ENCODE results near the gene FAM227B.
"Not testable (repeated sequence)": the region's sequence is repeated elsewhere in the genome, so short reads cannot be mapped to it uniquely, and the experiment has no call there.

FAM227B gene, protein sequence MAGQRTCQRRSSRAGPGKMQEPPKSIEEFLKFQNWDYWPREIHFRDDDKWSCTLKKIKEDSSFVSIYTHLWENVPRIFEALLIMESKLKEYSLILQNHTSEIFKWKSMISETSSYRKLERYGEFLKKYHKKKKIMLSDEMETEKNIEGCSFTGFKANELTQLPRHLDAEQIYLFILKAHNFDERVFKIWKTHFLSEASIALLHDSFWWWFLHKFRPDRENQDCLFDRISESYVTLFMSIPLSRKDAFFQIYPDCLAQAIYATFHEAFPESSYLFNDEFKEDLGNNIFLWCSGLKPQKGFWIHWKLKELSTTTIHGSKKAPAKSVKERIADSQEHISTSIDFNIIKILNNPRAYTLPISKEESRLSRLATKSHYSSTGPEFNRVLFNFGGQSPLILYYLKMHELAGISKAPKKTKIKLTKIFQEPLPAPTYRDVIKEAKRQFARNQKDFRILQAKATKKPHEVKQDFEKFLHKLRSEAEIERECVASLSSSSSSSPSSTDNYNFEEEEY

DNA sequence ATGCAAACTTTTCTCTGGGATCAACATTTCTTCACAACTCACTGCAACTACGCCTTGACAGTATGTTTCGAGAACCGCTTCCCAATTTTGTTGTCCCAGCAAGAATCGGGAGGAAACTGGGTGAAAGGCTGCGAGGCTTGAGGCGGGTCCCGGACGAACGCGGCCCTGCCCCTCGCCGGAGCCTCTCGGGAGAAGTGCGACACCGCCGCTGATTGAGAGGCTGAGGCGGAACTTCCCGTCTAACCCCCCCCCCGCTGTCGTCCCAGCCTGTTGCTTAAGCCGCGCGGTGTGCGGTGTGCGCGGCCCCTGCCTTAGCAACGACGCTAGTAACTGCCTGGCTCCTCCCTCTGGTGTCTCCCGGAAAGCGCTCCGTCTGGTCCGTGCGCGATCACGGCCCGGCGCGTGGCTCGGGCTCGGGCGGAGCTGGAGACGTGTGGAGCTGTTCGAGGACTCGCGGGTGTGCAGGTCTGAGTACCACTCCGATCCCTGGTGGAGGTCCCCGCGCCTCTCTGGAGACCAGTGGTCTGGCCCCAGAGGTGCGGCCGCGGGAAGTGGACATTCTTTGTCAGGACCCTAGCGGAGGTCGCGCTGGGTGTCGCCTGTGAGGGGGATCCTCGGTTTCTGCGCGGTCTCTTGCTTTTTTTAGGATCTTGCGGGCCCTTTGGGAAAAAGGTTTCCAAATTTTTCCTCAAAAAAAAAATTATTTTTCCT, at the start of gene FAM227B, which contains the start of gene DTWD1:
Gene FAM227B (minus strand): TSS at position 161 of the 711 bp plus-strand sequence. CDS start 5,647 bp downstream, outside the sequence.
Gene DTWD1 (plus strand): TSS at position 391 of the 711 bp plus-strand sequence. CDS start 4,120 bp downstream, outside the sequence.
- DNase-seq = peak; percentile 96

DNA sequence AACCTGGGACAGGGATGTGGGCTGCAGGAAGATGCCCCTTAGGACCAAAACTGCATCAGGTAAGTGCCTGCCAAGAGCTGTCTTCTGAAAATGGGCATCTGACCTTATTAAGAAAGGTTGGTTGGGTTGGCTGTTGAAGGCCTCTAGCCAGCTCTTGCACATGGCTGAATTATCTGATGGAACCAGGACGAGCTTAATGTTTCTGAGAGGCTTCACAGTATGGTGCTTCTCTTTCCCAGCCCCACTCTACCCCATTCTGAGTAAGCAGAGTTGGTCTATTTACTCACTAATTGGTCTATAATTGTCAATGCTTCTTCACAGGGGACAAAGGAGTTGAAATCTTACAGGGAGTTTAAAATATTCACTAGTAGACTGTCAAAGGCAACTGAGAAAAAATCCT, 48.7 kb upstream of the FAM227B start:
- no peak for DNase-seq

- not testable (repeated sequence) for DNase-seq
Observed at GRCh38 chr15:49666486-49666885, 45.9 kb upstream of the FAM227B start.

GRCh38 chr15:49664716-49665115, 44.1 kb upstream of the FAM227B start:
- no peak for DNase-seq

DNA sequence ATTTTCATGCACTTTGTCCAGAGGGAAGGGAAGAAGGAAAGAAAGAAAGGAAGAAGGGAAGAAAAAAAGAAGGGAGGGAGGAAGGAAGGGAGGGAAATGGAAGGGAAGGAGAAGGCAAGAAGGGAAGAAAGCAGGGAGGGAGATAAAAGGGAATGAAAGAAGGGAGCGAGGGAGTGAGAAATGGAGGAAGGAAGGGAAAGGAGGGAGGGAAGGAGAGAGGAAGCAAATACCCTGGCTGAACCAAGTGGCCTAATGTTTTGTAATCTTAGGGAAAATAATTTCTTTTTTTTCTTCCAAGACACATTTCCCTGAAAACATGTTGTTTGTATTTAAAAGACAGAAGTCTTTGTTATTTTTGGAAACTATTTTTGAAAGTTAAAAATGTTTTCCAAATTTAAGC, 36.1 kb upstream of the FAM227B start:
- no peak for DNase-seq

DNA sequence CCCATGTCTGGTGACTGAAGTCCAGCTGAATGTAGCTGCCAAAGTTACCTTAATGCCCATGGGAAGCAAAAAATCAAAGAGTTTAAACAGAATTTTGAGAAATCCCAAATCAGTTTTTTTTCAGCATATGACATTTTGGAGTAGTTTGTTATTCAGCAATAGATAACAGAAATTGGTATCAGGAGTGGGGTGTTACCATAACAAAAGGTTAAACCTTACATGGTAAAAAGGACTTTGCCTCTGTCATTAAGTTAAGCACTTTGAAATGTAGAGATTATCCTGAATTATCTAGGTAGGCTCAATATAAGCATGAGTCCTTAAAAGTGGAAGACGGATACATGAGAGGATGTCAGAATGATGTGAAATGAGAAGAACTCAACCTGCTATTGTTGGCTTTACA, 32.3 kb upstream of the FAM227B start:
- DNase-seq = no peak

GRCh38 chr15:49650676-49651075, 30.1 kb upstream of the FAM227B start:
- DNase-seq = no peak

DNA sequence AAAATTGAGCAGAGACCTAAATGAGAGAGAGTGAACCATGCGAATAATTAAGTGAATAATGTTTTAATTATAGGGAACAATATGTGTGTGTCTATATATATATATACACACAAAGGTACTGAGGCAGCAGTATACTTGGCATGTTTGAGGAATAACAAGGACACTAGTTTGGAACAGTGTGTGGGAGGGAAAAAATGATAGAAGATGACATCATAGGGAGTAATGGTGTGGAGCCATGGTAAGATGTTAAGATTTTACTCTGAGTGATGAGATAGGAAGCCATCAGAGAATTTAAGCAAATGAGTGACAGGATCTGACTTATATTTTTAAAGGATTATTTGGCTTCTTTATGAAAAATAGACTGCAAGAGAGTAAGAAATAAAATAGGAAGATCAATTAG, 29.4 kb upstream of the FAM227B start:
- DNase-seq = no peak

DNA sequence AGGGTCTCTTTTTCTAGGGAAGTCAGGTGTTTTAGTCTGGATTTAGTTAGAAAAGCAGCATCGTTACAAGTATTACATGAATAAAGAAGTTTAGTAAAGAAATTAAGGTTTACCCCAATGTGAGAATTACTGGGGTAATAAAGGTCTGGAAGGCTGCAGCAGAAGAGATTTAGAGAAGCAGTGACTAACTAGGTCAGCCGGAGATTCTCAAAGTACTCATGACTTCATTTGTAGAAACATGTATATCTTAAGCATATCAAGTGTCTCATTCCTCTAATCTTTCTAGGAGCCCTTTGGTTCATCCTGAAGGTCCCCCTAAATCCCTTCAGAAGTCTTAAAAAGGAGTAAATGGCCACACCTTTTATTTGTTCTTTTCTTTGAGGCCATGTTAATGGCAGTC, 26.3 kb upstream of the FAM227B start:
- DNase-seq = no peak

GRCh38 chr15:49645941-49646340, 25.3 kb upstream of the FAM227B start:
- DNase-seq = no peak

DNA sequence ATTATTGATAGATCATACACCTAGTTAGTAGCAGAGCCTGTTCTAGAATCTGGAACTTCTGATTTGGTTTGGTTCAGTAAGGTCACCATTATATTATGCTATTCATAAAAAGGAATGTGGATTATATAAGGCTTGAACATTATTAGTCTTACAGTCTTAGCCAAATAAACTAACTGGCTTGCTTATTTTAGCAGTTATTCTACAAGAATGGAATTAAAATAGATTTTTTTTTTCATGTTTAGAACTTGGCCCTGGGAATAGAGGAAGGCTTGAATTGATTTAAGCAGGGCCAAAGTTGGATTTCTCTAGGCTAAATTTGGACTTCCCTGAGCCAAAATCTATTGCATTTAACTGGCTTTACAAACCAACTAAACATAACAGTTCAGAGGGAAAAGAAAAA, 24.7 kb upstream of the FAM227B start:
- DNase-seq = no peak

DNA sequence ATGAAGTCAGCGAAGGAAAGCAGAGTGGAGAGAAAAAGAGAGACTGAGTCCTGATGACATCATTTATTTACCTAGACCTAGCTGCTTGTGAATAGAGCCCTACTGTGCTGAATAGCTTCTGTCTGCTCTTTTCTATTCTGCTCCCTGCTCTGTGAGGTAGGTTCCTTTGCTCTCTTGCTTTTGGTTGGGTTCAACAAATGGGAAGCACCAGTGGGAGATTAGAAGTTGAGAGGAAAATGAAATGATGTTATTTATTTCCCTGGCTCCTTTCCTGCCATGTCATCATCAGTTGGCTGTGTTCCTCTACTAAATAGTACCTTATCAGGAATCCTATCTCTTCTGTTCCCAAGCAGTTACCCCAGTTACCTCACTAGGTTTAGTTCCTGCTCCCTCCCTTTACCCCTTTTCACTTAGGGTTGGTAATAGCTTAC, 23.8 kb upstream of the FAM227B start:
- no peak for DNase-seq

GRCh38 chr15:49637857-49638256, 17.2 kb upstream of the FAM227B start:
- no peak for DNase-seq

DNA sequence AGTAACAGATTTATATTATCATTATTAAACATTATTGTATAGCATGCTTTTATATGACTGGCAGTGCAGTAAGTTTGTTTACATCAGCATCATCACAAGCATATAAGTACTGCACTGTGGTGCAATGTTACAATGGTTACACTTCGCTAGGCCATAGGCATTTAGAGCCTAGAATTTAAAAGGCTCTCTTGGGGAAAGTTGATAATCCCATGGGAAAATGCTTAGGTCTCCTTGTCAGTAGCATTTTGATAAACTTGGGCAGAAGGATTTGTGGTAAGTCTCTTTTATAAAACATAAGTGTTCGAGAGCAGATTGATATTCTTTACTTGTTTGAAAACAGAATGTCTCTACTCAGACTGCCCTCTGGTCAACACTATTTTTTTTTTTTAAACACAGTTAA, 7.8 kb upstream of the FAM227B start:
- DNase-seq = no peak

DNA sequence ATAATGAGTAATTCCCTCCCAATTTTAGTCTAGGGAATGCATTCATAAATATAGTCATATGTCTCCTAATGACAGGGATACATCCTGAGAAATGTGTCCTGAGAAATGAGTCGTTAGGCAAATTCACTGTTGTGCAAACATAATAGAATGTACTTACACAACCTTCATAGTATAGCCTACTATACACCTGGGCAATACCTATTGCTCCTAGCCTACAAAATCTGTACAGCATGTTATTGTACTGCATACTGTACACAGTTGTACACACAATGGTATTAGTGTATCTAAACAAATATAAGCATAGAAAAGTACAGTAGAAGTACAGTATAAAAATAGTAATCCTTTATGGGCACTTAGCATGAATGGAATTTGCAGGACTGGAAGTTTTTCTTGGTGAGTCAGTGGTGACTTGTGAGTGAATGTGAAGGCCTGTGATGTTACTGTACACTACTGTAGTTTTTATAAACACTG, 6.8 kb upstream of the FAM227B start:
- DNase-seq = no peak

GRCh38 chr15:49625460-49626036, 4.9 kb upstream of the FAM227B start:
- no peak for DNase-seq

GRCh38 chr15:49624056-49624455, 3.4 kb upstream of the FAM227B start:
- DNase-seq = no peak

GRCh38 chr15:49622561-49622960, 1.9 kb upstream of the FAM227B start:
- DNase-seq = no peak

DNA sequence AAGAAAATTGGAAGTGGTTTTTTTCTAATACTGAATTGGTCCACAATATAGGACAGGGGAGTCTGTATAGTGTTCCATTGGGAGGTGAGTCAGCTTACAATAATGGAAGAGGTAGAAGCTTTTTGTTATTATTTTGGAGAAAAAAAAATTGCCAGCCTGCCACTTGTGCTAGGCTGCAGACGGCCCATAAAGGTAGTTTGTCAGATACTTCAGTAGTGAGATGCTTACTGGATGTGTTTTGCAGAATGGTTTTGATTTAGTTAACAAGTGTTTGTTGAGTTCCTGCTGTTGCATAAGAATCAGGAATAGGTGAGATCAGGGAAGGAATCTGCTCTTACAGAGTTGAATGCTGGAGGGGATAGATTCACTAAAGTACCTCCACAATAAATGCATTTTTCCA, 1.3 kb upstream of the FAM227B start:
- DNase-seq = no peak

DNA sequence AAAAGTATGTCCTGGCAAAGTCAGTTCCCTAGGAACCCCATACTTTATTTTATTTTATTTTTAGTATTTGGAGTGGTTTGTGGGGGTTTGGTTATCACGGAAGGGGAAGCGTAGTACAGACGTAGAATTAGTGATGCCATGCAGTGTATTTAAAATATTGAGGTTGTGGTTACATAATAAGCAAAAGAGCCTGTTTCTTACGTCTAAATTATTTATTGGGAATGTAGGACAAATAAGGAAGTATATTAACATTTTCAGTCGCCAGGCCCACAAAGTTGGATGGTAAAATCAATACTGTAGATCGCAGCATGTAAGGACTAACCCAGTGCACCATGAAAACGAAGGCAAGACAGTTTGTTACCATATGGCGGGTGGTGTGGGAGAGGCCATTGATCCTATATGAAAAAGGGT, 788 bp upstream of the FAM227B start:
- DNase-seq = no peak

- peak; percentile 10 for DNase-seq
Observed at GRCh38 chr15:49620199-49620598, 419 bp downstream of the FAM227B start.

- DNase-seq = no peak
Observed at GRCh38 chr15:49619226-49619625, 1.4 kb downstream of the FAM227B start.

- DNase-seq = not testable (repeated sequence)
Observed at GRCh38 chr15:49612240-49612639, 8.4 kb downstream of the FAM227B start.
